ENCODE results near the gene VAV3. TPM values are rescaled to one million over a fixed set of nuclear protein-coding genes. Genes with fewer than 3 reads are reported as not detected.

Gene VAV3
- total and polyA plus RNA-seq, 10 of the 15 experiments (the other 5 are each of a cell fraction or from before 2014, with no cell fraction given) = 0.84 to 5.5 (median 3.4) TPM

GRCh38 chr1:107920561-107920960 is 44.4 kb downstream of the VAV3 start:
- ChIA-PET POLR2A (no interaction called here), SMC1A (ENCODE audit: uncharacterized antibody, unreplicated experiment) (interaction anchor here (0.9 to 1.6 kb wide), 4 partner anchors 9 to 138 kb away, joined by 3 to 7 read pairs (median 6); no protein-coding TSS in a partner anchor), RAD21 (ENCODE audit: unreplicated experiment) (no interaction called here), CTCF (interaction anchor here (1.1 to 1.3 kb wide), 3 partner anchors 9 to 138 kb away, joined by 4 to 6 read pairs (median 5); no protein-coding TSS in a partner anchor)
- TF ChIP-seq NFIC (IDR thresholded peaks at IDR 0.05; ENCODE audit: low read depth, low read length) (no peak), BCLAF1 (IDR thresholded peaks at IDR 0.05) (no peak), BACH1 (IDR thresholded peaks at IDR 0.05; ENCODE audit: borderline replicate concordance) (no peak), NR2C1 (IDR thresholded peaks at IDR 0.05) (no peak), SIX5 (IDR thresholded peaks at IDR 0.05; ENCODE audit: low read depth, low read length, severe bottlenecking) (no peak), BCL3 (IDR thresholded peaks at IDR 0.05; ENCODE audit: borderline replicate concordance, insufficient read depth, low read depth, low read length, poor library complexity, severe bottlenecking) (no peak), MTA3 (IDR thresholded peaks at IDR 0.05; ENCODE audit: borderline replicate concordance, low read length) (no peak), FOXM1 (IDR thresholded peaks at IDR 0.05; ENCODE audit: low read depth, low read length) (no peak)
- in situ Hi-C loops (cut with MboI) (no loop called here), intact Hi-C loops (cut with micrococcal nuclease; ENCODE audit: unreplicated experiment) (no loop called here)
- Histone ChIP-seq H3K36me3 (ENCODE audit: control insufficient read depth in 2 of 2, insufficient read depth in 2 of 2, low read length in 1 of 2) (no peaks in the 10 kb centered on the region), H3K27ac (ENCODE audit: control insufficient read depth, insufficient read depth) (no peak overlapping the region), H3K27me3 (replicated peaks in 1 of 2; ENCODE audit: control insufficient read depth in 2 of 2, insufficient read depth in 2 of 2, low read length in 1 of 2) (no peaks in the 10 kb centered on the region; a peak in 1 of 4 replicates), H3K4me3 (no peak overlapping the region), H3K9ac (ENCODE audit: control insufficient read depth, insufficient read depth, low read length) (no peak overlapping the region), H4K20me1 (ENCODE audit: control insufficient read depth, insufficient read depth) (no peaks in the 10 kb centered on the region), H2AFZ (ENCODE audit: control insufficient read depth, low read depth, low read length) (no peak overlapping the region), H3K79me2 (ENCODE audit: control insufficient read depth, insufficient read depth, low read length) (no peaks in the 10 kb centered on the region), H3K9me3 (replicated peaks; ENCODE audit: control insufficient read depth, insufficient read depth, low read length) (no peaks in the 10 kb centered on the region), H3K4me2 (ENCODE audit: control insufficient read depth, insufficient read depth) (no peak overlapping the region), H3K4me1 (ENCODE audit: control insufficient read depth, insufficient read depth, low read length) (no peaks in the 10 kb centered on the region)
- 100% methylated on average over 1 of the region's 1 CpG for WGBS (ENCODE audit: insufficient coverage, insufficient replicate concordance, low lambda C conversion rate, missing lambda C conversion rate)
- FAIRE-seq = no peak
- ATAC-seq = no peak
- no peak for DNase-seq (ENCODE audit: low read depth, low spot score)
- no TSS peak for BruUV-seq (replicated peaks)

Data from GM12878 (cell line).